HPDE6-E6E7 (cell line): Measurements from ENCODE around the gene SENP6.
A peak's percentile ranks its signal among the peaks of the same experiment; 100 is the strongest.

Experiments used
- DNase-seq: peaks from one replicate; pipeline ENCODE4 v3.0.0; 2011; ENCODE audit warnings: missing footprints; ENCODE audit errors: extremely low spot score

The SENP6 gene

GRCh38 chr6:75747152-75747992, 145.7 kb downstream of the SENP6 start:
- no peak for DNase-seq

GRCh38 chr6:75748003-75748742, 146.5 kb downstream of the SENP6 start:
- DNase-seq: no peak

- DNase-seq: peak; percentile 39
Measured at GRCh38 chr6:75748743-75749538, 147.3 kb downstream of the SENP6 start, which contains the start of gene MYO6. TSS of gene MYO6 (plus strand) at chr6:75749239. CDS start at chr6:75817548, 68,309 bp downstream.

- DNase-seq: no peak
Measured at GRCh38 chr6:75751443-75751842, 149.8 kb downstream of the SENP6 start.

GRCh38 chr6:75752365-75752764, 150.7 kb downstream of the SENP6 start:
- peak; percentile 16 for DNase-seq

GRCh38 chr6:75755704-75756103, 154.0 kb downstream of the SENP6 start:
- DNase-seq: no peak

- DNase-seq: no peak
Measured at GRCh38 chr6:75757295-75757694, 155.6 kb downstream of the SENP6 start.

GRCh38 chr6:75758061-75758460, 156.4 kb downstream of the SENP6 start:
- DNase-seq: no peak

GRCh38 chr6:75759207-75759606, 157.5 kb downstream of the SENP6 start:
- DNase-seq: no peak

- no peak for DNase-seq
Measured at GRCh38 chr6:75760320-75760719, 158.6 kb downstream of the SENP6 start.

- DNase-seq: no peak
Measured at GRCh38 chr6:75761489-75761888, 159.8 kb downstream of the SENP6 start.

GRCh38 chr6:75762063-75762462, 160.4 kb downstream of the SENP6 start:
- DNase-seq: no peak

GRCh38 chr6:75766387-75766786, 164.7 kb downstream of the SENP6 start:
- no peak for DNase-seq
